COR-L47 (cell line): Measurements from ENCODE around the gene NIPSNAP2.
"Not testable (repeated sequence)": the region's sequence is repeated elsewhere in the genome, so short reads cannot be mapped to it uniquely, and the experiment has no call there.

ENCODE experiments used
- DNase-seq: peaks from one replicate; lab custom pipeline; 2025; lab: John Stamatoyannopoulos, UW

The NIPSNAP2 gene

DNA sequence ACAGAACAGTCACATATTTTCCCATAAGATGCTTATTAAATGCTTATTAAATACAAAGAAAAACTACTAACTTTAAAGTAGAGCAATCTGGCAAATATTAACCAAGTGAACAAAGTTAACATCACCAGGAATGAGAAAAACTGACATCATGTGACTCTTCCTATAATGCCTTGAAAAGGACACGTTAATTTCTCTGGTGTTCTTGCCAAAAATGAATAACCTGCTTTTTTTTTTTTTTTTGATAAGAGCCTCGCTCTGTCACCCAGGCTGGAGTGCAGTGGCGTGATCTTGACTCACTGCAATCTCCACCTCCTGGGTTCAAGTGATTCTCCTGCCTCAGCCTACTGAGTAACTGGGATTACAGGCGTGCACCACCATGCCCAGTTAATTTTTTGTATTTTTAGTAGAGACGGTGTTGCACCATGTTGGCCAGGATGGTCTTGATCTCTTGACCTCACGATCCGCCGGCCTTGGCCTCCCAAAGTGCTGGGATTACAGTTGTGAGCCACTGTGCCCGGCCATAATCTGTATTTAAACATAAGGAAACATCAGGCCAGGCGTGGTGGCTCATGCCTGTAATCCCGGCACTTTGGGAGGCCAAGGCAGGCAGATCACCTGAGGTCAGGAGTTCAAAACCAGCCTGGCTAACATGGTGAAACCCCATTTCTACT is 83.2 kb downstream of the NIPSNAP2 start:
- DNase-seq, result not testable (repeated sequence)

DNA sequence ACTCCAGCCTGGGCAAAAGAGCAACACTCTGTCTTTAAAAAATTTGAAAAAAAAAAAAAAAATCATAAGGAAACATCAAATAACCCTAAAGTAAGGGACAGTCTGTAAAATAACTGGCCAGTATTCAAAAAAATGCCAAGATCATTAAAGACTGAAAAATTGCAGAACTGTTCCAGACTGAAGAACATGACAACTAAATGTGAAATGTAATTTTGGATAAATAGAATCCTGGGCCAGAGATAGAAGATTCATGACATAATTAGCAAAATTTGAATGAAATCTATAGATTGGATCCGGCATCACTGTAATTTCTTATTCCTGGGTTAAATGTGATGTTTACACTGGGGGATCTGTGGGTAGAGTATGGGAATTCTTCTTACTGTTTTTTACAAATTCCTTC is 83.9 kb downstream of the NIPSNAP2 start:
- no peak for DNase-seq

- DNase-seq, result peak; percentile 74
Observed at GRCh38 chr7:56048763-56049162, 84.4 kb downstream of the NIPSNAP2 start.
